Ishikawa (cell line): ENCODE results near the gene PRR35.

Experiments used
- CEBPB ChIP-seq: IDR thresholded peaks from 2 replicates; pipeline ENCODE4 v1.6.1; 2012
- CREB1 ChIP-seq: IDR thresholded peaks from 2 replicates; pipeline ENCODE4 v1.6.1; 2012; ENCODE audit warnings: low read depth
- EGR1 ChIP-seq: IDR thresholded peaks from 2 replicates; pipeline ENCODE4 v1.6.1; 2012
- EP300 ChIP-seq: IDR thresholded peaks from 2 replicates; pipeline ENCODE4 v1.6.1; 2012; ENCODE audit warnings: borderline replicate concordance
- FOXM1 ChIP-seq: IDR thresholded peaks from 2 replicates; pipeline ENCODE4 v1.6.1; 2012; ENCODE audit warnings: low read depth, borderline replicate concordance
- MAX ChIP-seq: IDR thresholded peaks from 2 replicates; pipeline ENCODE4 v1.6.1; 2012
- NFIC ChIP-seq: IDR thresholded peaks from 2 replicates; pipeline ENCODE4 v1.6.1; 2012
- RAD21 ChIP-seq: IDR thresholded peaks from 2 replicates; pipeline ENCODE4 v1.6.1; 2012; ENCODE audit warnings: low read depth
- REST ChIP-seq: IDR thresholded peaks from 2 replicates; pipeline ENCODE4 v1.6.1; 2012; ENCODE audit warnings: low read depth, mild to moderate bottlenecking
- TAF1 ChIP-seq: IDR thresholded peaks from 2 replicates; pipeline ENCODE4 v1.6.1; 2012; ENCODE audit warnings: low read depth, mild to moderate bottlenecking
- TCF12 ChIP-seq: IDR thresholded peaks from 2 replicates; pipeline ENCODE4 v1.6.1; 2012; ENCODE audit warnings: low read depth
- TEAD4 ChIP-seq: IDR thresholded peaks from 2 replicates; pipeline ENCODE4 v1.6.1; 2012
- USF1 ChIP-seq: IDR thresholded peaks from 2 replicates; pipeline ENCODE4 v1.6.1; 2012
- YY1 ChIP-seq: IDR thresholded peaks from 2 replicates; pipeline ENCODE4 v1.6.1; 2012; ENCODE audit warnings: low read depth
- ZBTB7A ChIP-seq: IDR thresholded peaks from 2 replicates; pipeline ENCODE4 v1.6.1; 2012; ENCODE audit warnings: low read depth

Gene PRR35

GRCh38 chr16:531494-532125 lies 28.6 kb upstream of the PRR35 start:
- no peak for TF ChIP-seq EP300
- TF ChIP-seq EGR1 = no peak
- TF ChIP-seq TEAD4 = no peak
- TF ChIP-seq CEBPB = no peak
- no peak for TF ChIP-seq TCF12
- TF ChIP-seq REST = no peak
- no peak for TF ChIP-seq TAF1
- TF ChIP-seq CREB1 = no peak
- no peak for TF ChIP-seq ZBTB7A
- TF ChIP-seq RAD21 = no peak
- no peak for TF ChIP-seq USF1
- no peak for TF ChIP-seq NFIC
- no peak for TF ChIP-seq MAX
- TF ChIP-seq YY1 = no peak
- TF ChIP-seq FOXM1 = no peak

GRCh38 chr16:533391-534123 lies 26.6 kb upstream of the PRR35 start:
- TF ChIP-seq YY1 (no peak), USF1 (no peak), TEAD4 (no peak), REST (no peak), CEBPB (no peak), CREB1 (no peak), FOXM1 (no peak), EP300 (no peak), RAD21 (no peak), MAX (no peak), ZBTB7A (no peak), TCF12 (no peak), TAF1 (no peak), EGR1 (no peak), NFIC (no peak)

GRCh38 chr16:534135-534534 lies 26.1 kb upstream of the PRR35 start:
- TF ChIP-seq TCF12 = peak; percentile 39; the same call in 1 of the 2 replicates
- TF ChIP-seq REST = no peak

GRCh38 chr16:534856-535445 lies 25.2 kb upstream of the PRR35 start:
- TF ChIP-seq MAX (no peak), RAD21 (no peak), ZBTB7A (no peak), CREB1 (no peak), USF1 (no peak), NFIC (no peak), CEBPB (no peak), TAF1 (no peak), REST (no peak), EGR1 (no peak), TEAD4 (no peak), YY1 (no peak), EP300 (no peak), TCF12 (no peak), FOXM1 (no peak)
